Upper lobe of left lung (tissue), 4 donors: ENCODE data around the gene TTC28.

Experiments used
- EP300 ChIP-seq, 4 donors: sonication (generic); formaldehyde crosslinking; IDR thresholded peaks; one replicate each; pipeline ENCODE4 v1.5.1; 2017; ENCODE audit warnings: antibody characterized with exemption in 4 of 4, control low read depth in 2 of 4
- POLR2AphosphoS5 ChIP-seq, 2 donors: sonication (generic); formaldehyde crosslinking; IDR thresholded peaks; one replicate each; pipeline ENCODE4 v1.5.1; 2017; ENCODE audit warnings: antibody characterized with exemption in 2 of 2
- TF ChIP-seq, protein P1 (sequence below), 6 experiments: fragments of 450-650 bp in 4 of 6; fragments of 200-600 bp in 2 of 6; sonication (generic) in 2 of 6; IDR thresholded peaks; one replicate each; pipeline ENCODE4 v1.5.1; 2016 to 2019; ENCODE audit warnings: antibody characterized with exemption in 6 of 6

DNA sequence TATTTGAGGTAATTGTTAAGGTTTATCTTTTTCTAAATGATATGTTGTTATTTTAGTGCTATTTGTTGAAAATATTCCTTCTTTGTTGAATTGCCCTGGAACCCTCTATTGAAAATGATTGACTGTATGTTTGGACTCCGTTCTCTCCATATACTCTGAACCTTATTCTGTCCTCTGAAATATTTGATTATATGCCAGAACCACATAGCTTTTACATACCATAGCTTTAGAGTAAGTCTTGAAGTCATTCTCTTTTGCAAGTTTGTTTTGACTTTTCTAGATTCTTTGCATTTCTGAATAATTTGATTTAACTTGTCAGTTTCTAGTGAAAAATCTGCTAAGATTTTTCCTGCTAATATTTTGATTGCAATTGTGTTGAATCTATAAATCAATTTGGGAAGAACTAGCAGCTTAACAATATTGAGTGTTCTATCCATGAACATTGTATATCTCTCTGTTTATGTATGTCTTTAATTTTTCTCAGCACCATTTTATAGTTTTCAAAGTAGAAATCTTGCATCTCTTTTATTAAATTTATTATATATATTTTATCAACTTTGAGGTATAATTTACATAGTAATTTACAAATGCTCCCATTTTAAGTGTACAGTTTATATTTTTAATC lies 708.9 kb downstream of the TTC28 start:
- TF ChIP-seq, protein P1, sequence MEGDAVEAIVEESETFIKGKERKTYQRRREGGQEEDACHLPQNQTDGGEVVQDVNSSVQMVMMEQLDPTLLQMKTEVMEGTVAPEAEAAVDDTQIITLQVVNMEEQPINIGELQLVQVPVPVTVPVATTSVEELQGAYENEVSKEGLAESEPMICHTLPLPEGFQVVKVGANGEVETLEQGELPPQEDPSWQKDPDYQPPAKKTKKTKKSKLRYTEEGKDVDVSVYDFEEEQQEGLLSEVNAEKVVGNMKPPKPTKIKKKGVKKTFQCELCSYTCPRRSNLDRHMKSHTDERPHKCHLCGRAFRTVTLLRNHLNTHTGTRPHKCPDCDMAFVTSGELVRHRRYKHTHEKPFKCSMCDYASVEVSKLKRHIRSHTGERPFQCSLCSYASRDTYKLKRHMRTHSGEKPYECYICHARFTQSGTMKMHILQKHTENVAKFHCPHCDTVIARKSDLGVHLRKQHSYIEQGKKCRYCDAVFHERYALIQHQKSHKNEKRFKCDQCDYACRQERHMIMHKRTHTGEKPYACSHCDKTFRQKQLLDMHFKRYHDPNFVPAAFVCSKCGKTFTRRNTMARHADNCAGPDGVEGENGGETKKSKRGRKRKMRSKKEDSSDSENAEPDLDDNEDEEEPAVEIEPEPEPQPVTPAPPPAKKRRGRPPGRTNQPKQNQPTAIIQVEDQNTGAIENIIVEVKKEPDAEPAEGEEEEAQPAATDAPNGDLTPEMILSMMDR (IDR thresholded peaks at IDR 0.05), result no peak
- TF ChIP-seq POLR2AphosphoS5 (IDR thresholded peaks at IDR 0.05), result no peak
- TF ChIP-seq EP300 (IDR thresholded peaks at IDR 0.05), result no peak
